PC-3 (cell line): ENCODE data around the gene TRMT61A. TPM values are rescaled to one million over a fixed set of nuclear protein-coding genes. Genes with fewer than 3 reads are reported as not detected.

ENCODE experiments used
- ATAC-seq: fragments of 200-7000 bp; cut with Tn5 transposase; 2 replicates; pipeline ENCODE4 v1.9.1; 2020; ENCODE audit warnings: mild to moderate bottlenecking, moderate library complexity
- BruUV-seq: library from RNA; stranded (reverse); fragments of 400-500 nt; replicated peaks from 2 replicates; lab custom pipeline; 2021; lab: Mats Ljungman, UMichigan
- CTCF ChIA-PET: fragments of 300-600 bp; sonication (Branson Sonifier 250); formaldehyde crosslinking; loops from one replicate; lab custom pipeline; 2022; ENCODE audit warnings: antibody characterized with exemption; lab: Charles Lee
- POLR2A ChIA-PET: fragments of 300-600 bp; sonication (Branson Sonifier 250); formaldehyde crosslinking; loops from one replicate; lab custom pipeline; 2022; ENCODE audit warnings: antibody characterized with exemption; ENCODE audit not compliant: unreplicated experiment; lab: Charles Lee
- DNase-seq: peaks from one replicate; pipeline ENCODE4 v3.0.0-alpha.2; 2015
- H2AFZ ChIP-seq: fragments of 300-600 bp; sonication (generic); 2 replicates; pipeline ENCODE4 v1.6.0; 2016; ENCODE audit warnings: antibody characterized with exemption, low read length
- H3F3A ChIP-seq: fragments of 300-600 bp; sonication (generic); one replicate; pipeline ENCODE4 v1.6.0; 2017; ENCODE audit warnings: antibody characterized with exemption, low read length, control low read depth, mild to moderate bottlenecking; ENCODE audit not compliant: unreplicated experiment
- H3K27ac ChIP-seq: fragments of 300-600 bp; sonication (generic); 2 replicates; pipeline ENCODE4 v1.5.1; 2016; ENCODE audit warnings: mild to moderate bottlenecking, low read length
- H3K27me3 ChIP-seq: fragments of 300-600 bp; sonication (generic); 2 replicates; pipeline ENCODE4 v1.6.1; 2016; ENCODE audit warnings: low read length, mixed read lengths
- H3K36me3 ChIP-seq: fragments of 300-600 bp; sonication (generic); 2 replicates; pipeline ENCODE4 v1.6.1; 2016; ENCODE audit warnings: low read depth, mixed run types, low read length, mixed read lengths
- H3K4me1 ChIP-seq: fragments of 300-600 bp; sonication (generic); 2 replicates; pipeline ENCODE4 v1.5.1; 2016; ENCODE audit warnings: low read length; ENCODE audit not compliant: insufficient read depth
- H3K4me2 ChIP-seq: fragments of 300-600 bp; sonication (generic); 2 replicates; pipeline ENCODE4 v1.6.0; 2016; ENCODE audit warnings: low read length
- H3K4me3 ChIP-seq: fragments of 300-600 bp; sonication (generic); 2 replicates; pipeline ENCODE4 v1.5.1; 2016; ENCODE audit warnings: mild to moderate bottlenecking, low read length, mixed read lengths
- H3K79me2 ChIP-seq: fragments of 300-600 bp; sonication (generic); 2 replicates; pipeline ENCODE4 v1.6.1; 2017; ENCODE audit warnings: low read length, mixed read lengths
- H3K9ac ChIP-seq: fragments of 300-600 bp; sonication (generic); 2 replicates; pipeline ENCODE4 v1.6.0; 2016; ENCODE audit warnings: mild to moderate bottlenecking, low read length
- H3K9me2 ChIP-seq: fragments of 300-600 bp; sonication (generic); replicated peaks from 2 replicates; pipeline ENCODE4 v1.6.1; 2016; ENCODE audit warnings: mixed run types, low read length, mixed read lengths
- H3K9me3 ChIP-seq: fragments of 300-600 bp; sonication (generic); 2 replicates; pipeline ENCODE4 v1.6.1; 2016; ENCODE audit warnings: low read length, mixed read lengths
- H4K20me1 ChIP-seq: fragments of 300-600 bp; sonication (generic); 2 replicates; pipeline ENCODE4 v1.6.1; 2016; ENCODE audit warnings: low read length, mixed read lengths
- EZH2 ChIP-seq: fragments of 300-600 bp; sonication (generic); IDR thresholded peaks from one replicate; pipeline ENCODE4 v1.6.1; 2017; ENCODE audit warnings: antibody characterized with exemption, mild to moderate bottlenecking, low read length; ENCODE audit not compliant: unreplicated experiment
- EZH2phosphoT487 ChIP-seq: fragments of 300-600 bp; sonication (generic); IDR thresholded peaks from 2 replicates; pipeline ENCODE4 v1.6.1; 2018; ENCODE audit warnings: mild to moderate bottlenecking, antibody characterized with exemption, low read length, borderline replicate concordance
- intact Hi-C: fragments of 100-400 bp; cut with micrococcal nuclease; formaldehyde crosslinking; loops from 2 replicates; pipeline ENCODE4 v1.9.0; 2023
- total RNA-seq: library from RNA; depleted of rRNA; stranded (reverse); fragments of >200 nt; gene quantifications from 2 replicates; pipeline ENCODE4 v1.2.3, GENCODE V29; 2014
- TF ChIP-seq, protein P1 (sequence below): fragments of 300-600 bp; sonication (generic); conservative IDR thresholded peaks from 2 replicates; pipeline ENCODE4 v1.5.1; 2017; ENCODE audit warnings: antibody characterized with exemption, low read depth, mild to moderate bottlenecking, low read length

The TRMT61A gene
- total RNA-seq, 1 experiment from 2014 or later = 51.2 TPM

DNA sequence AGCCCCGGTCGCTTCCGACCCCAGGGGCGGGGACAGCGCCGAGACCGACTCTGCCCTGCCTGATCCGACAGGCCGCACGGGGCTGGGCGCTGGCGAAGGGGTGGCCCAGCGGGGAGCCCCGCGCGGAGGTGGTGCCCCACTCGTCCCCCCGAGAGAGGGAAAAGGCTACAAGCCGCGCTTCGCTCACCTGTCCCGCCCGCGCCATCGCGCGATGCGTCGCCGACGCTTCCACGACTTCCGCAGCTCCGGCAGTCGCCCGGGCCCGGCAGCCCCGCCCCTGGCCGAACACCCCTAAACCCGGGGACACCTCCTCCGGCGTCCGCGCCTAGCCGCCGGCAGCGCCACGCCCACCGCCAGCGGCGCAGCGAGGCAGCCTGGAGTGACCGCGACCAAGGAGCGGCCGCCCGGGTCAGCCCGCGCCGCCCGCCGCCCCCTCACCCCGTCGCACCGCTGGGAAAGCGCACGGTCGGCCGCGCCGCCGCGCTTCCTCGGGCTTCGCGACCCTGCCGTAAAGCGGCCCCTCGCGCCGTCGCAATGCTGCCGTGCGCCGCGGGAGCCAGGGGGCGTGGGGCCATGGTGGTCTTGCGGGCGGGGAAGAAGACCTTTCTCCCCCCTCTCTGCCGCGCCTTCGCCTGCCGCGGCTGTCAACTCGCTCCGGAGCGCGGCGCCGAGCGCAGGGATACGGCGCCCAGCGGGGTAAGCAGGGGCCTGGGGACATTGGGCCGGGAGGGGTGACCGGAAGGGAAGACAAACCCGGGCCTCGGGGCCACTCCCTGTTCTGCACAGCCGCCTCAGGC, 33.6 kb downstream of the TRMT61A start, which contains the start of the genes BAG5 and COA8:
Gene BAG5 (minus strand): TSS at position 229 of the 797 bp plus-strand sequence. CDS start 1,493 bp downstream, outside the sequence.
Gene COA8 (plus strand): TSS at position 532 of the 797 bp plus-strand sequence. CDS start 42 bp downstream, at position 574.
- BruUV-seq = no TSS peak
- intact Hi-C loops = no loop called here
- no peaks in the 10 kb centered on the region for H3K9me2 ChIP-seq
- peak within 1 kb of the TSS; percentile 80 for H2AFZ ChIP-seq
- peak; percentile 79 for DNase-seq
- H3K9me3 ChIP-seq = no peaks in the 10 kb centered on the region
- no peaks in the 10 kb centered on the region for H3F3A ChIP-seq
- ChIA-PET POLR2A (interaction anchor here (0.6 to 1.5 kb wide), 2 partner anchors 11 to 42 kb away, joined by 3 to 4 read pairs; no protein-coding TSS in a partner anchor), CTCF (no interaction called here)
- H3K4me3 ChIP-seq = peak within 1 kb of the TSS; percentile 89
- peak; percentile 57 for ATAC-seq
- H3K36me3 ChIP-seq = peaks cover 24% of the 10 kb centered on the region
- H3K9ac ChIP-seq = peak within 1 kb of the TSS; percentile 97
- H4K20me1 ChIP-seq = peaks cover 32% of the 10 kb centered on the region
- TF ChIP-seq EZH2 = no peak
- no peak for TF ChIP-seq EZH2phosphoT487
- TF ChIP-seq, protein P1, sequence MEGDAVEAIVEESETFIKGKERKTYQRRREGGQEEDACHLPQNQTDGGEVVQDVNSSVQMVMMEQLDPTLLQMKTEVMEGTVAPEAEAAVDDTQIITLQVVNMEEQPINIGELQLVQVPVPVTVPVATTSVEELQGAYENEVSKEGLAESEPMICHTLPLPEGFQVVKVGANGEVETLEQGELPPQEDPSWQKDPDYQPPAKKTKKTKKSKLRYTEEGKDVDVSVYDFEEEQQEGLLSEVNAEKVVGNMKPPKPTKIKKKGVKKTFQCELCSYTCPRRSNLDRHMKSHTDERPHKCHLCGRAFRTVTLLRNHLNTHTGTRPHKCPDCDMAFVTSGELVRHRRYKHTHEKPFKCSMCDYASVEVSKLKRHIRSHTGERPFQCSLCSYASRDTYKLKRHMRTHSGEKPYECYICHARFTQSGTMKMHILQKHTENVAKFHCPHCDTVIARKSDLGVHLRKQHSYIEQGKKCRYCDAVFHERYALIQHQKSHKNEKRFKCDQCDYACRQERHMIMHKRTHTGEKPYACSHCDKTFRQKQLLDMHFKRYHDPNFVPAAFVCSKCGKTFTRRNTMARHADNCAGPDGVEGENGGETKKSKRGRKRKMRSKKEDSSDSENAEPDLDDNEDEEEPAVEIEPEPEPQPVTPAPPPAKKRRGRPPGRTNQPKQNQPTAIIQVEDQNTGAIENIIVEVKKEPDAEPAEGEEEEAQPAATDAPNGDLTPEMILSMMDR = no peak
- H3K79me2 ChIP-seq = peaks cover 97% of the 10 kb centered on the region
- H3K27ac ChIP-seq = peak within 1 kb of the TSS; percentile 84
- H3K27me3 ChIP-seq = no peaks in the 10 kb centered on the region
- H3K4me1 ChIP-seq = peaks cover 41% of the 10 kb centered on the region
- H3K4me2 ChIP-seq = peak within 1 kb of the TSS; percentile 92

- Histone ChIP-seq H3K9me3 (no peaks in the 10 kb centered on the region), H3K9me2 (no peaks in the 10 kb centered on the region), H3K27ac (peak overlapping the region; percentile 84), H3F3A (no peaks in the 10 kb centered on the region), H3K27me3 (no peaks in the 10 kb centered on the region), H3K9ac (peak overlapping the region; percentile 97), H4K20me1 (peaks cover 31% of the 10 kb centered on the region), H3K36me3 (peaks cover 24% of the 10 kb centered on the region), H3K4me3 (peak overlapping the region; percentile 89), H3K4me1 (peaks cover 37% of the 10 kb centered on the region), H2AFZ (peak overlapping the region; percentile 80), H3K4me2 (peak overlapping the region; percentile 92), H3K79me2 (peaks cover 97% of the 10 kb centered on the region)
- ChIA-PET CTCF (no interaction called here), POLR2A (no interaction called here)
- TF ChIP-seq EZH2 = no peak
- TF ChIP-seq, protein P1 = no peak
- no peak for TF ChIP-seq EZH2phosphoT487
- ATAC-seq (no peak), DNase-seq (peak; percentile 60)
- intact Hi-C loops = no loop called here
- BruUV-seq = TSS peak; percentile 63
Observed at GRCh38 chr14:103563226-103563620, 34.2 kb downstream of the TRMT61A start.
